Esophagus muscularis mucosa (tissue), 4 donors: Measurements from ENCODE around the gene HOXB5. TPM values are rescaled to one million over a fixed set of nuclear protein-coding genes. Genes with fewer than 3 reads are reported as not detected.

Source experiments
- DNase-seq: peaks from one replicate; pipeline ENCODE4 v3.0.0-alpha.2; 2017; ENCODE audit errors: extremely low spot score
- H3K27ac ChIP-seq, 4 donors: fragments of 200-600 bp; sonication (generic); replicated peaks in 1 of 4; 1 replicate in 3 of 4; 2 replicates in 1 of 4; pipeline ENCODE4 v1.5.1; 2016 to 2019; ENCODE audit warnings: mild to moderate bottlenecking in 1 of 4
- H3K27me3 ChIP-seq, 4 donors: fragments of 200-600 bp; sonication (generic); one replicate each; pipeline versions ENCODE4 v1.5.1 to v1.6.0; 2016 to 2019
- H3K36me3 ChIP-seq, 4 donors: fragments of 200-600 bp; sonication (generic); one replicate each; pipeline ENCODE4 v1.5.1; 2016 to 2019
- H3K4me1 ChIP-seq, 4 donors: fragments of 200-600 bp; sonication (generic); one replicate each; pipeline ENCODE4 v1.5.1; 2016 to 2019
- H3K4me3 ChIP-seq, 4 donors: fragments of 200-600 bp; sonication (generic); 1 replicate in 2 of 4; 2 replicates in 2 of 4; pipeline ENCODE4 v1.5.1; 2016 to 2019; ENCODE audit warnings: mild to moderate bottlenecking in 4 of 4, moderate library complexity in 1 of 4
- H3K9me3 ChIP-seq, 4 donors: fragments of 200-600 bp; sonication (generic); 1 replicate in 3 of 4; 2 replicates in 1 of 4; pipeline ENCODE4 v1.5.1; 2016 to 2019
- EP300 ChIP-seq: sonication (generic); formaldehyde crosslinking; IDR thresholded peaks from one replicate; pipeline ENCODE4 v1.6.1; 2017; ENCODE audit warnings: antibody characterized with exemption
- POLR2A ChIP-seq: fragments of 450-650 bp; IDR thresholded peaks from one replicate; pipeline ENCODE4 v1.6.1; 2017; ENCODE audit warnings: antibody characterized with exemption, moderate library complexity, mild to moderate bottlenecking, low read depth
- POLR2AphosphoS5 ChIP-seq, 2 donors: sonication (generic); formaldehyde crosslinking; IDR thresholded peaks; one replicate each; pipeline ENCODE4 v1.6.1; 2017; ENCODE audit warnings: antibody characterized with exemption in 2 of 2
- WGBS: methylation state at CpG from one replicate; pipeline ENCODE4 v1.1.5; 2018; 5-methylcytosine and 5-hydroxymethylcytosine counted together
- intact Hi-C: fragments of 100-400 bp; cut with DNase I; formaldehyde crosslinking; loops from one replicate; pipeline ENCODE4 v1.15.1; 2023
- total RNA-seq, 4 donors: library from RNA; depleted of rRNA; stranded (reverse); fragments of >200 nt; gene quantifications; one replicate each; pipeline versions ENCODE4 v1.1.0 to v1.2.1, GENCODE V29; 2016
- TF ChIP-seq, protein P1 (sequence below), 3 experiments: fragments of 200-600 bp in 2 of 3; fragments of 450-650 bp in 1 of 3; sonication (generic) in 2 of 3; IDR thresholded peaks; one replicate each; pipeline ENCODE4 v1.5.1; 2017 to 2019; ENCODE audit warnings: antibody characterized with exemption in 3 of 3, mild to moderate bottlenecking in 2 of 3, moderate library complexity in 1 of 3

The HOXB5 gene
- total RNA-seq, 4 donors from 2014 or later = 0.17 to 0.83 (median 0.36) TPM

DNA sequence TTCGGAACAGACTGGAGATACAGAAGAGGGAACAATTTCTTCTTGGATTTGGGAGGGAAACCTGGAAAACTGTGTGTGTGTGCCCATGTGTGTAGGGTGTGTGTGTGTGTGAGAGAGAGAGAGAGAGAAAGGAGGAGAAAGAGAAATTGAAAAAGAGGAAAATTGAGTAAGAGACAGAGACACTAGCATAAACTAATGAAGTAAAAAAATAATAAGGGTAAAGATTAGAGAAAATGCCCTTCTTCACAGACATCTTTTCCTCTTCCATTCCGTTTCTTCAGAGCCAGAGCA lies 34.8 kb downstream of the HOXB5 start:
- Histone ChIP-seq H3K36me3 (peaks cover 0 to 5% (median 0%) of the 10 kb centered on the region in 4 donors), H3K4me3 (peak overlapping the region; percentile 42 to 57 (median 56)), H3K27ac (peak overlapping the region; percentile 91 to 97 (median 96)), H3K9me3 (no peaks in the 10 kb centered on the region), H3K27me3 (no peaks in the 10 kb centered on the region), H3K4me1 (peaks cover 67 to 97% (median 97%) of the 10 kb centered on the region in 4 donors)
- no peak for TF ChIP-seq POLR2A
- TF ChIP-seq, protein P1, sequence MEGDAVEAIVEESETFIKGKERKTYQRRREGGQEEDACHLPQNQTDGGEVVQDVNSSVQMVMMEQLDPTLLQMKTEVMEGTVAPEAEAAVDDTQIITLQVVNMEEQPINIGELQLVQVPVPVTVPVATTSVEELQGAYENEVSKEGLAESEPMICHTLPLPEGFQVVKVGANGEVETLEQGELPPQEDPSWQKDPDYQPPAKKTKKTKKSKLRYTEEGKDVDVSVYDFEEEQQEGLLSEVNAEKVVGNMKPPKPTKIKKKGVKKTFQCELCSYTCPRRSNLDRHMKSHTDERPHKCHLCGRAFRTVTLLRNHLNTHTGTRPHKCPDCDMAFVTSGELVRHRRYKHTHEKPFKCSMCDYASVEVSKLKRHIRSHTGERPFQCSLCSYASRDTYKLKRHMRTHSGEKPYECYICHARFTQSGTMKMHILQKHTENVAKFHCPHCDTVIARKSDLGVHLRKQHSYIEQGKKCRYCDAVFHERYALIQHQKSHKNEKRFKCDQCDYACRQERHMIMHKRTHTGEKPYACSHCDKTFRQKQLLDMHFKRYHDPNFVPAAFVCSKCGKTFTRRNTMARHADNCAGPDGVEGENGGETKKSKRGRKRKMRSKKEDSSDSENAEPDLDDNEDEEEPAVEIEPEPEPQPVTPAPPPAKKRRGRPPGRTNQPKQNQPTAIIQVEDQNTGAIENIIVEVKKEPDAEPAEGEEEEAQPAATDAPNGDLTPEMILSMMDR (IDR thresholded peaks at IDR 0.05) = no peak
- no peak for TF ChIP-seq POLR2AphosphoS5 (IDR thresholded peaks at IDR 0.05)
- TF ChIP-seq EP300 = no peak
- no peak for DNase-seq
- intact Hi-C loops = no loop called here
- 46% methylated on average over 2 of the region's 2 CpGs for WGBS

DNA sequence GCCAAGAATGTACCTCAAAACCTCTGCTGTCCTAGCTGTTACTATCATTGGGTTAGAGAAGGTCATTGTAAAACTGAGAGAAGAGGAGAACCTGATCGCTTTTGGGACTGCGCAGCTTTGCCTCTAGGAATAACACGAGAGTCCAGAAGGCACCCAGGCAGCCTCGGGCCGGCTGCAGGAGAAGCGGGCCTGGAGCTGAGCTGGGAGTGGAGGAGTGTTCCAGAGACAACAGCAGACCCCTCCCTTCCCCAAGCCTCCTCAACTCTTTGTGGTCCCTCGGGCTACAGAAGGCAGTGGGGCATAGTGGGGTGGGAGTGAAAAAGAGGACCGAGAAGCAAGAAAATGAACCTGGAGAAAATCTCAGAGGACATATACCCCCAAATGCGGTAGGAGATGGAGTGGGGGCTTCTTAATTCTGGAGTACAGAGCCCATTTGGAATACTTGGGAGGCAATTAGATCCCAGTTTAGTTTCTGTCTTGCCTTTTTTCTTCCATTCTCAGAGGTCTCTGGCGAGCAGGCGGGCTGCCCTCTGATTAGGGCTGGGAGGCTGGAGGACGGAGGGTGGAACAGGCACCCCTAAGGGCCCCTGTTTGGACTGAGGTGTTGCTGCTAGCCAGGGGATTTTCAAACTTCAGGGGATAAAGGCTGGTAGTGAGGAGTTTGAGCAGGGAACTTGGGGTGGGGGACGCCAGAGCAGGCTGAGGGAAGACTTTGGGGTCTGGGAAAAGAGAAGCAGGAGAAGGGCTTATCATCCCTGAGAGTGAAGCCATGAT lies 35.3 kb downstream of the HOXB5 start:
- Histone ChIP-seq H3K36me3 (peaks cover 0 to 5% (median 0%) of the 10 kb centered on the region in 4 donors), H3K9me3 (no peaks in the 10 kb centered on the region), H3K4me1 (peaks cover 67 to 97% (median 97%) of the 10 kb centered on the region in 4 donors), H3K27ac (peak overlapping the region; percentile 91 to 97 (median 96)), H3K27me3 (no peaks in the 10 kb centered on the region), H3K4me3 (peak overlapping the region; percentile 42 to 57 (median 56))
- intact Hi-C loops = no loop called here
- WGBS = 57% methylated on average over 11 of the region's 13 CpGs
- no peak for DNase-seq
- TF ChIP-seq POLR2A (no peak), POLR2AphosphoS5 (IDR thresholded peaks at IDR 0.05) (no peak), EP300 (no peak)
- TF ChIP-seq, protein P1 (IDR thresholded peaks at IDR 0.05) = no peak

DNA sequence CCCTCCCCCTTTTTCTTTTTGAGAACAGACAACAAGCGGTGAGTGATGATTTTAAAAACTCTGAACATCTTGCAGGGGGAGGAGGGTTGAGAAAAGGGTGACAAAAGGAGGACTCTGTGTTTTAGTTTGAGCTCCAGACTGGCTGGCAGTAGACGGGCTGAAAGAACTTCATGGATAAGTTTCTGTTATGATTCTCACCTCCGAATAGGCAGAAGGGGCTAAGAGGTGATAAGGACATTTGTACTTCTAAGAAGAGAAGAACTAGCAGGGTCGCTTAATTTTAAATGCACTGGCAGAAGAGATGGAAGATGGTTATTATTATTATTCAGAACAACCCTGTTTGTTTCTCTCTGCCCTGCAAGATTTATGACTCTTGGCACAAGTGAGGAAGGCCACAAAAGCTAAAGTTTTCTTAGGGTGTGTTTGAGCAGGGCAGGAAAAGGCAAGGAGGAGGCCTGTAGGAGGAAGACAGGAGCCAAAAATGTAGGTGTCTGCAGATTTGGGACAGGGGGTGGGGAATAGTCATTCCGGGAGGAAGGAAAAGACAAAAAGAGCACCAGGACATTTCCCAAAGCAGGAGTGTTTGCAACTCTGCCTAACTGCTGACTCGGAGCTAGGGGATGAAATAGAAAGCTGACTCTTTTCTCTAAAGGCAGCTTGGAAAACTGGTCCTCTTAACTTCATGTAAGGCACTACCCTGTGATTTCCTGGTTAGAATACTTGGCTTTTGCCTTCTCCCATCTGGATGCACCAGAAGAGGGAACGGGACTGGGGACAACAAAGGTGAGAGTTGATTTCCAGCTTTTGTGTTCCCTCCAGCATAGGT lies 36.8 kb downstream of the HOXB5 start:
- peaks cover 0 to 10% (median 4%) of the 10 kb centered on the region in 4 donors for H3K36me3 ChIP-seq
- H3K9me3 ChIP-seq = no peaks in the 10 kb centered on the region
- peak overlapping the region; percentile 91 to 97 (median 96) for H3K27ac ChIP-seq
- WGBS = 27% methylated on average over 7 of the region's 7 CpGs
- TF ChIP-seq POLR2A (no peak), POLR2AphosphoS5 (IDR thresholded peaks at IDR 0.05) (peak in 1 of 2 donors; percentile 28)
- no peaks in the 10 kb centered on the region for H3K27me3 ChIP-seq
- peaks cover 53 to 97% (median 97%) of the 10 kb centered on the region in 4 donors for H3K4me1 ChIP-seq
- H3K4me3 ChIP-seq = peak overlapping the region; percentile 42 to 57 (median 56)
- DNase-seq = no peak
- intact Hi-C loops = no loop called here

DNA sequence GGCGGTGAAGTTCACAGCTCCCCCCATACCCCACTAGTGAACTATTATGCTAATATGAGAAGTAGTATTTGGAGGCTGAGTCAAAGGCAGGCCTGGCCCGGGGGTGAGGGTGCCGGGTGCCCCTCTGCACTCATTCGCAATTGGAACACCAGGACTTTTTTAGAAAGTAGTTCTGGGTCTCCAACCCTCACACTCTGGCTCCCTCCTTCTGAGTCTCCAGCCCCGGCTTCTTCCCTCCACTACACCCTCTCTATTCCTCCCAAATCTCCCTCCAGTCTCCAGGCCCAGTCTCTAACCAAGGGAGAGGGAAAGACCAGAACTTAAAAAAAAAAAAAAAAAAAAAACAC lies 37.4 kb downstream of the HOXB5 start:
- no peak for DNase-seq
- Histone ChIP-seq H3K27ac (peak overlapping the region; percentile 91 to 97 (median 96)), H3K9me3 (no peaks in the 10 kb centered on the region), H3K4me3 (peak overlapping the region; percentile 56 to 64 (median 57)), H3K27me3 (no peaks in the 10 kb centered on the region), H3K36me3 (peaks cover 0 to 16% (median 9%) of the 10 kb centered on the region in 4 donors), H3K4me1 (peaks cover 48 to 97% (median 97%) of the 10 kb centered on the region in 4 donors)
- intact Hi-C loops = no loop called here
- TF ChIP-seq, protein P1 (IDR thresholded peaks at IDR 0.05) = no peak
- TF ChIP-seq POLR2AphosphoS5 (IDR thresholded peaks at IDR 0.05) (no peak), POLR2A (no peak), EP300 (no peak)
- WGBS = 37% methylated on average over 5 of the region's 5 CpGs
